SKM-1 (cell line): ENCODE data around the gene SH2D4B.

Source experiments
- DNase-seq: peaks from one replicate; lab custom pipeline; 2025; ENCODE audit not compliant: unreplicated experiment; lab: John Stamatoyannopoulos, UW

The SH2D4B gene

DNA sequence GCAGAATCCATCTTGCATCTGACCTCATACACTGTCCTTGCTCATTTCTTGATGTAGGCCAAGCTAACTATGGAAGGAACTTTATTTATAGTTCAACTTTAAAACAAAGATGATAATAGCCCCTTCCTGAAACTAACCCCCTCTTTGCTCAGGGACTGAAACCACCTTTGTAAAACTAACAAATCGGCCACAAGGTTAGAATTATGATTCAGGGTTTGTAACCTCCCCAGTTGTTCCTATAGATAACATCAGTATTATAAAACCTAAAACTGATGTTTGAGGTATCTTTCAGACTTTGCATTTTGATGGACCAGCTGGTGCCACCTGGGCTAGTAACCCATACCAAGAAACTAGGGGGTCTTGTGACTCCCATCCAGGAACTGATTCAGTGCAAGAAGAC, 143.4 kb downstream of the SH2D4B start:
- DNase-seq, result no peak

DNA sequence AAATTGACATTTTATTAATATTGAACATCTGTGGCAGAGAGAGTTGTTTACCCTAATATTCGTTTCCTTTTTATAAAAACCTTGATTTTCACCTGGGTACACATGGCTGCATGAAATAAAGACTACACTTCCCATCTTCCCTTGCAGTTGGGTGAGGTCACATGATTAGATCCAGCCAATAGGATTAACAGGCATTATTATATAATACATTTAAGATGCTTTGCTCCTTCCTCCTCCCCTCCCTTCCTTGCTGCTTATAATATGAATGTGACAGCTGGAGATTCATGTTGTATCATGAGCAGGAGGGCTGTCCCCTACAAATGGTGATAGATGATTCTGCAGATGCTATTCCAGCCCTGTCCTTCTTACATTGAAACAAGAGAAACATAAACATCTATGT, 146.6 kb downstream of the SH2D4B start:
- DNase-seq, result no peak

DNA sequence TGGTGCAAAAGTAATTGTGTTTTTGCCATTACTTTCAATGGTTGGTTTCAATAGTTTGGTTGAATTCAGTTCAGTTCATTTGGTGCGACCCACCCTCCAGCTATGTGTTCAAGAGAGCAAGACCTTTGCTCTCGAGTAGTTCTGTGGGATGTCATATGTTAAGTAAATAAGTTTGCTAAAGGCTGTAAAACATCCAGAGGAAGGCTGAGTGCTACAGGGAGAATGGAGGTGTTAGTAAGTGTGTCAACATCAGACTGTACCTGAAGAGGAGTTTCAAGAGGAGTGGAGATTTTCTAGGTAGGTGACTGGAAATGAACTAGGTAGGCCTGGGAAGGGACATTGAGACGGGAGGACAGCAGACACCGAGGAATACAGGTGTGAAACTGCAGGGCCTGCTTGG, 147.7 kb downstream of the SH2D4B start:
- DNase-seq, result no peak

DNA sequence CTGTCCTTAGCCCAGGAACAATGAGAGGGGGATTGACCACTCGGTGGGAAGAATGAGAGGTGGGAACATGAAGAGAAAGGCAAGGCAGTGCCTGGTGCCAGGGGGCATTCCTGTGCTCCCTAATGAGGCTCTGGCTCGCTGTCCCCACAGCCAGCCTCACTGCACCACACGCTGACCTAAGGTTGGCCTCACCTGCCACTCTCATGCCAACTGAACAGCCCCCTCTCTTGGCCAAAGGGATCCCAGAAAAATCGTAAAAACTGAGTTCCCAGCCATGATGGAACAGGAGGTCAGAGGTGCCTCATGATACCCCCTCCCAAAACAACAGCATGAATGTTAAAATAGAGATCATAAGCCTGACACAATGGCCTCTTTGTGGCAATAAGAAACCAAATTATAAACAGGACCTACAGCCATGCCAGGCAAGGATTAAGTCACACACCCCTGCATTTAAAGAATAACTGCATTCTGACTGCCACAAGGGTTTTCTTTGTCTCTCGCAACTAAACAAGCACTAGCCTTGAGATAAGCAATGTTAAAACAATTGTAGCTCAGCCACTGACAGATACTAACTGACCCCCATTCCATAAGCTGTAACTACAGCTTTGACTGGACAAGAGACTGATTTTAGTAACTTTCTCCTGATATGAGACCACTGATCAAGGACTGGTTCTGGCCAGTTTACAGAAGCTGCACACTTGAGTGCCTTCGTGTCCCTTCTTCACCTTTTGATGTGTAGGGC, 149.2 kb downstream of the SH2D4B start:
- no peak for DNase-seq

DNA sequence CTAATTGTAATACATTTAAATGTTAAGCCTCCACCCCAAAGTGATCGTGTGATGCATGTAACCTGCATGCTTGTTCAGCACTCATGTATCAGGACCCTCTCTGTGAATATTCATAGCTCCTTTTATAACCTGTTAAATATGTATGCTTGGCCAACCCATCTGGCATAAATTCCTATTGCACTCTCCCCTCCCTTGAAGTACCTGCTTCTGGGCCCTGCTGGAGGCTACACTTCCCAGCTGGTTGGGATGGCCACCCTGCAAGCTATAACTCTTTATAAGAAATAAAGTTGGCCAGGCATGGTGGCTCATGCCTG, 149.7 kb downstream of the SH2D4B start:
- no peak for DNase-seq

DNA sequence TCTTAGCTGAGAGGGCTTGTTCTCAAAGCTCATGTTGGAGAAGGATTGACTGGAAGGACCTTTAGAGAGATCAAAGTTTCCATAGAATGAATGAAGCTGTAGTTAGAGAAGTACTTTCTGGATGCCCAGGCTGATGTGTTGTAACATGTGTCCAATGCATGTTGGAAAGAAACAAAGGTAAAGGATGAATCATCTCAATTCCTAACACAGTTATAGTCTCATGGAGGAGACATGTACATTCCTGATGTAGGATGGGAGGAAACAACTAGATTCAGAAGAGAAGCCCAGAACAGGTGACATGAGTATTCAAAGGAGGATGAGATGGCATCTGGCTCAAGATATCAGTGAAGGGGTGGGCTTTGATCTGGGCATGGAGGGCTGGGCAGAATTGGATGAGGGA, 152.7 kb downstream of the SH2D4B start:
- no peak for DNase-seq

DNA sequence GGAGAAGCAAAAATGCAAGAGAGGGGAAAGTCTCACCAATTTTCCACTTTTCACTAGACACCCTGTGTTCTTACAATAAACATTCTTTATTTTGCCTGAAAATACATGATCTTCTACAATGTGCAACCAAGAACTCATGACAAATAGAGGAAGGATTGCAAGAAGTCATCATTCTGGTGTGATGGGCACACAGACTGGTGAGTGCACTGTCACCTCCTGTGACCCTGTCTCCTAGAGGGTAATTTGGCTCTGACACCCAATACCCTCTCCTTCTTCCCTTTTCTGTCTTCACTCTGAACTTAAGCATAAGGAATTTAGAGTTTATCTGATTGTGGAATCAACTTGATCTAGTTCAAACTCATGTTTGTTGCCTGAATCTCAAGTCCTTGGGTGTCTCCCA, 153.7 kb downstream of the SH2D4B start:
- DNase-seq, result peak; percentile 5

DNA sequence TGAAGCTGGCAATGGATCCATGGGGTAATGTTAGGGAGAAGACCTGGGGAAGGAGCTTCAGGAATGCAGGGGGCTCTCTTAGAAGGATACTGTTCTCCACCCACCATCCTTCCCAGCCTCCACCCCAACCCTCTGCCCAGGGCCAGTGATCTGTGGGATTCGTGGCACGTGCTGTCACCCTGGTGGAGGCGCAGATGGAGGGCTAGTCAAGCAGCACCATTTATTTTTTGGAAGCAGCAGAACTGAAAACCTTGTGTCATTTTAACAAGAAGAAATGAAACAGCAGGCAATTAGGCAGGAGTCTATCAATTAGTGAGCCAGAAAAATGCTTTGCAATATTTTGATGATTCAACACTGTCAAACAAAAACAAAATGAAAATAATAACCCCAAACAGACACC, 155.9 kb downstream of the SH2D4B start:
- DNase-seq, result no peak

DNA sequence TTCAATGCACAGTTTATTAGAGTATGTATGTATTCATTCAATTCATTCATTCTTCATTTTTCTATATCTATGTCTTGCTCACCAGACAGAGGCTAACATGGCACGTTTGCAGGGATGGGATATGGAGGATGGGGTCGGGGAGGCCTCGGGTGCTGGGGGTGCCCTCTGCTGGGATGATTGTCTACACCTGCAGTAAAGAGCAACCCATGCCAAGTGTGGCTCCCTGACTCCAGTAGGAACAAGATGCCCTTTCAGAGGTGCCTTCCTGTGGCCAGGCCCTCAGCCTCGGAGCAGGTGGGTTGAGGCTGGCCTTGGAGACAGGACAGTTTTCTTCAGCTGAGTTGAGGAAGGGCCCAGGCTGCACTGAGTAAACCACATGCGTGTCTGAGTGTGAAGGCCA, 157.2 kb downstream of the SH2D4B start:
- DNase-seq, result no peak
